ENCODE measurements around the gene CBX2.

GRCh38 chr17:79822583-79823124 is 44.7 kb downstream of the CBX2 start:
- TF ChIP-seq, protein P1, sequence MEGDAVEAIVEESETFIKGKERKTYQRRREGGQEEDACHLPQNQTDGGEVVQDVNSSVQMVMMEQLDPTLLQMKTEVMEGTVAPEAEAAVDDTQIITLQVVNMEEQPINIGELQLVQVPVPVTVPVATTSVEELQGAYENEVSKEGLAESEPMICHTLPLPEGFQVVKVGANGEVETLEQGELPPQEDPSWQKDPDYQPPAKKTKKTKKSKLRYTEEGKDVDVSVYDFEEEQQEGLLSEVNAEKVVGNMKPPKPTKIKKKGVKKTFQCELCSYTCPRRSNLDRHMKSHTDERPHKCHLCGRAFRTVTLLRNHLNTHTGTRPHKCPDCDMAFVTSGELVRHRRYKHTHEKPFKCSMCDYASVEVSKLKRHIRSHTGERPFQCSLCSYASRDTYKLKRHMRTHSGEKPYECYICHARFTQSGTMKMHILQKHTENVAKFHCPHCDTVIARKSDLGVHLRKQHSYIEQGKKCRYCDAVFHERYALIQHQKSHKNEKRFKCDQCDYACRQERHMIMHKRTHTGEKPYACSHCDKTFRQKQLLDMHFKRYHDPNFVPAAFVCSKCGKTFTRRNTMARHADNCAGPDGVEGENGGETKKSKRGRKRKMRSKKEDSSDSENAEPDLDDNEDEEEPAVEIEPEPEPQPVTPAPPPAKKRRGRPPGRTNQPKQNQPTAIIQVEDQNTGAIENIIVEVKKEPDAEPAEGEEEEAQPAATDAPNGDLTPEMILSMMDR (IDR thresholded peaks at IDR 0.05; ENCODE audit: low read depth, low read length): no peak
- no peak for TF ChIP-seq EZH2phosphoT487 (IDR thresholded peaks at IDR 0.05; ENCODE audit: low read depth)

All from OCI-LY3 (cell line).